Measurements from ENCODE around the gene VKORC1L1.
"Not testable (repeated sequence)": the region's sequence is repeated elsewhere in the genome, so short reads cannot be mapped to it uniquely, and the experiment has no call there.

The VKORC1L1 gene

GRCh38 chr7:65946904-65947303 lies 74.0 kb downstream of the VKORC1L1 start:
- peak in 1 of 2 donors; percentile 3 for DNase-seq

- DNase-seq: no peak
Measured at GRCh38 chr7:65951837-65952578, 79.1 kb downstream of the VKORC1L1 start.

GRCh38 chr7:65953001-65953720 lies 80.3 kb downstream of the VKORC1L1 start:
- no peak for DNase-seq

- no peak for DNase-seq
Measured at GRCh38 chr7:65953890-65954450, 81.1 kb downstream of the VKORC1L1 start.

- DNase-seq: no peak
Measured at GRCh38 chr7:65955718-65956117, 82.8 kb downstream of the VKORC1L1 start.

GRCh38 chr7:65960351-65961074 lies 87.6 kb downstream of the VKORC1L1 start:
- DNase-seq: no peak

GRCh38 chr7:65962033-65962432 lies 89.2 kb downstream of the VKORC1L1 start:
- DNase-seq: no peak

GRCh38 chr7:65964671-65965070 lies 91.8 kb downstream of the VKORC1L1 start:
- not testable (repeated sequence) for DNase-seq

- DNase-seq: no peak
Measured at GRCh38 chr7:65966146-65966545, 93.3 kb downstream of the VKORC1L1 start.

GRCh38 chr7:65967361-65968155 lies 94.7 kb downstream of the VKORC1L1 start:
- no peak for DNase-seq

GRCh38 chr7:65968256-65969185 lies 95.6 kb downstream of the VKORC1L1 start:
- DNase-seq: no peak

GRCh38 chr7:65971021-65971420 lies 98.1 kb downstream of the VKORC1L1 start:
- DNase-seq: no peak

- DNase-seq: no peak
Measured at GRCh38 chr7:65972976-65973375, 100.1 kb downstream of the VKORC1L1 start.

GRCh38 chr7:65974191-65974801 lies 101.4 kb downstream of the VKORC1L1 start:
- no peak for DNase-seq

- no peak for DNase-seq
Measured at GRCh38 chr7:65974876-65975275, 102.0 kb downstream of the VKORC1L1 start.

- DNase-seq: no peak
Measured at GRCh38 chr7:65975814-65976445, 103.1 kb downstream of the VKORC1L1 start.

- DNase-seq: no peak
Measured at GRCh38 chr7:65976659-65977196, 103.9 kb downstream of the VKORC1L1 start.

- no peak for DNase-seq
Measured at GRCh38 chr7:65978891-65979582, 106.2 kb downstream of the VKORC1L1 start.
